ENCODE results near the gene NRSN2. TPM values are rescaled to one million over a fixed set of nuclear protein-coding genes. Genes with fewer than 3 reads are reported as not detected.

Gene NRSN2
- total RNA-seq, 2 experiments from 2014 or later, result 9.5 to 9.7 TPM

Other genes starting within 250 kb of the NRSN2 start
- not detected for gene DEFB126, start 204.5 kb upstream of the NRSN2 start, total RNA-seq
- gene DEFB127, start 189.7 kb upstream of the NRSN2 start, total RNA-seq, result not detected
- gene DEFB128, start 157.4 kb upstream of the NRSN2 start, total RNA-seq, result not detected
- not detected for gene DEFB129, start 119.9 kb upstream of the NRSN2 start, total RNA-seq
- not detected for gene DEFB132, start 89.4 kb upstream of the NRSN2 start, total RNA-seq
- gene C20orf96, start 56.4 kb upstream of the NRSN2 start, total RNA-seq, result 1 to 10 TPM; 5.4 to 6.4 TPM
- gene ZCCHC3, start 49.5 kb upstream of the NRSN2 start, total RNA-seq, result 10 to 100 TPM; 15.2 to 15.9 TPM
- 1 to 10 TPM; 4.4 to 4.7 TPM for gene SOX12, start 21.6 kb upstream of the NRSN2 start, total RNA-seq
- 10 to 100 TPM; 42.6 to 43.5 TPM for gene TRIB3, start 33.6 kb downstream of the NRSN2 start, total RNA-seq
- 100 to 1,000 TPM; 137 to 139 TPM for gene RBCK1, start 61.2 kb downstream of the NRSN2 start, total RNA-seq
- 10 to 100 TPM; 18.8 to 20.4 TPM for gene TBC1D20, start 115.4 kb downstream of the NRSN2 start, total RNA-seq
- 100 to 1,000 TPM; 154 to 155 TPM for gene CSNK2A1, start 196.7 kb downstream of the NRSN2 start, total RNA-seq

Measured in activated CD4-positive, alpha-beta memory T cell treated with anti-CD3 and anti-CD28 coated beads for 36 hours (primary cell).